Mesendoderm (in vitro differentiated cells): Measurements from ENCODE around the gene TUBGCP6.

Experiments
- DNase-seq: peaks from one replicate; pipeline ENCODE4 v3.0.0; 2013
- H2AK5ac ChIP-seq: 2 replicates; pipeline ENCODE4 v1.6.1; 2013; ENCODE audit warnings: low read length, inconsistent platforms
- H2BK120ac ChIP-seq: 2 replicates; pipeline ENCODE4 v1.6.1; 2013; ENCODE audit warnings: low read depth, mild to moderate bottlenecking, low read length, moderate library complexity, mixed read lengths
- H2BK15ac ChIP-seq: replicated peaks from 2 replicates; pipeline ENCODE4 v1.6.1; 2013; ENCODE audit warnings: low read depth, mild to moderate bottlenecking, moderate library complexity
- H2BK5ac ChIP-seq: 2 replicates; pipeline ENCODE4 v1.6.1; 2013; ENCODE audit warnings: low read length, inconsistent platforms
- H3K18ac ChIP-seq: 2 replicates; pipeline ENCODE4 v1.6.1; 2013; ENCODE audit warnings: mild to moderate bottlenecking, low read length, mixed read lengths
- H3K23ac ChIP-seq: one replicate; pipeline ENCODE4 v1.6.1; 2013; ENCODE audit warnings: low read length
- H3K27ac ChIP-seq: 2 replicates; pipeline ENCODE4 v1.5.1; 2013; ENCODE audit warnings: low read depth, mild to moderate bottlenecking, inconsistent platforms, low read length, moderate library complexity
- H3K27me3 ChIP-seq: 2 replicates; pipeline ENCODE4 v1.6.1; 2013; ENCODE audit warnings: low read length, control low read depth, mild to moderate bottlenecking, inconsistent platforms; ENCODE audit not compliant: insufficient read depth, poor library complexity
- H3K36me3 ChIP-seq: 2 replicates; pipeline ENCODE4 v1.6.1; 2013; ENCODE audit warnings: low read length, inconsistent platforms; ENCODE audit not compliant: control insufficient read depth, insufficient read depth
- H3K4ac ChIP-seq: one replicate; pipeline ENCODE4 v1.6.1; 2013; ENCODE audit warnings: low read depth, mild to moderate bottlenecking, low read length, moderate library complexity
- H3K4me1 ChIP-seq: 2 replicates; pipeline ENCODE4 v1.6.1; 2013; ENCODE audit warnings: low read depth, low read length, inconsistent platforms; ENCODE audit not compliant: control insufficient read depth
- H3K4me2 ChIP-seq: 2 replicates; pipeline ENCODE4 v1.6.1; 2013; ENCODE audit warnings: low read length
- H3K4me3 ChIP-seq: 2 replicates; pipeline ENCODE4 v1.5.1; 2013; ENCODE audit warnings: mild to moderate bottlenecking, low read length
- H3K56ac ChIP-seq: one replicate; pipeline ENCODE4 v1.6.1; 2013; ENCODE audit warnings: low read length
- H3K79me1 ChIP-seq: 2 replicates; pipeline ENCODE4 v1.6.1; 2013; ENCODE audit warnings: low read length, inconsistent platforms
- H3K79me2 ChIP-seq: 2 replicates; pipeline ENCODE4 v1.6.1; 2013; ENCODE audit warnings: mild to moderate bottlenecking, low read length; ENCODE audit not compliant: control insufficient read depth, insufficient read depth
- H3K9ac ChIP-seq: 2 replicates; pipeline ENCODE4 v1.6.1; 2013; ENCODE audit warnings: low read length, inconsistent platforms
- H4K5ac ChIP-seq: one replicate; pipeline ENCODE4 v1.6.1; 2013; ENCODE audit warnings: low read length
- H4K8ac ChIP-seq: one replicate; pipeline ENCODE4 v1.6.1; 2013; ENCODE audit warnings: low read depth, mild to moderate bottlenecking, control low read depth, low read length, moderate library complexity
- WGBS: extraction: QIAGEN DNeasy Blood & Tissue Kit; methylation state at CpG from one replicate; pipeline ENCODE4 v1.1.7; 2013; ENCODE audit warnings: low lambda C conversion rate, missing lambda C conversion rate; ENCODE audit not compliant: insufficient coverage; ENCODE audit errors: extremely low coverage; 5-methylcytosine and 5-hydroxymethylcytosine counted together

Gene TUBGCP6

DNA sequence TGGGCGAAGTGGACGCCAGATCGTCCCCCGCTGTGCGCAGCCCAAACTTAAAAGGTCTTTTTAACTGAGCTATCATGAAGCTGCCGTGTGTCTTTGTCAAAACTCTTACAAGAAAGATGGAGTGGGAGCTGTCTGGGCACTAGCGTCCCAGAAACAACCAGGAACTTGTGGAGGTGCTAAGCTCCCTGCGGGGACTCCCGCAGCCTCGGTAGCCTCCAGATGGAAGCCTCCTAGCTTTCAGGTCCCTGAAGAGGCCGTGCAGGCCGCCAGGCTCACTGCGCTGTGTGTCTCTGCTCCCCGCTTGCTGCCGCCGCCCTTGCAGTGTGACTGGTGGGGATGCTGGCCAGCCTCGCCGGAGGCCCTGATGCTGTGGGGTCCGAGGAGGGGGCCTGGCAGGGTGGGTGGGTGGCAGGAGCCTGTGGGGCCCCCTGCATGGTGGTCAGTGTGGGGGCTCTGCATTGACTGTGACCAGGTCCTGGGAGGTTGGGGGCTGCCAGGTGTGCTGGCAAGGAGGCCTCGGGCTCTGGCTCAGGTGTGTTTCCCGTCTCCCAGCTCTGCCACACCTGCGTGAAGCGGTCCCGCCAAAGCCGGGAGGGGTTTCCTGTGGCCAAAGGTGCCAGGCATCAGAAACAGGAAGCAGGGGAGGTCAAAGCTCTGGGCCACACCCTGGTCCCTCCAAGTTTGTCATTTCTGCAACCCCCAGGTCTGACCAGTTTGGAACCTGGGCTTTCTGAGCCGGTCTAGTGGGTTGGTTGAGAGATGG lies 57.9 kb downstream of the TUBGCP6 start:
- peak overlapping the region; percentile 85 for H3K4me2 ChIP-seq
- H3K4me3 ChIP-seq = peak overlapping the region; percentile 64
- H3K9ac ChIP-seq = peak overlapping the region; percentile 88
- H3K4ac ChIP-seq = no peak overlapping the region
- H2AK5ac ChIP-seq = no peak overlapping the region
- DNase-seq = no peak
- no peak overlapping the region for H3K18ac ChIP-seq
- H3K79me1 ChIP-seq = peaks cover 14% of the 10 kb centered on the region
- peak overlapping the region; percentile 90 for H3K23ac ChIP-seq
- H4K8ac ChIP-seq = no peak overlapping the region
- H2BK5ac ChIP-seq = no peak overlapping the region
- peaks cover 2% of the 10 kb centered on the region for H3K4me1 ChIP-seq
- no peak overlapping the region for H2BK15ac ChIP-seq
- peak overlapping the region; percentile 91 for H3K56ac ChIP-seq
- H3K79me2 ChIP-seq = peaks cover 14% of the 10 kb centered on the region
- no peaks in the 10 kb centered on the region for H3K27me3 ChIP-seq
- WGBS = no CpG with 5 or more reads among the region's 26 CpGs
- H3K36me3 ChIP-seq = no peaks in the 10 kb centered on the region
- no peak overlapping the region for H2BK120ac ChIP-seq
- no peak overlapping the region for H3K27ac ChIP-seq
- no peak overlapping the region for H4K5ac ChIP-seq

GRCh38 chr22:50186181-50186714 lies 58.6 kb downstream of the TUBGCP6 start:
- Histone ChIP-seq H3K18ac (peak overlapping the region; percentile 66), H3K27me3 (no peaks in the 10 kb centered on the region), H3K56ac (peak overlapping the region; percentile 91), H2AK5ac (no peak overlapping the region), H3K79me2 (peaks cover 10% of the 10 kb centered on the region), H3K27ac (no peak overlapping the region), H3K79me1 (peaks cover 11% of the 10 kb centered on the region), H2BK120ac (no peak overlapping the region), H4K5ac (no peak overlapping the region), H3K4me1 (peaks cover 2% of the 10 kb centered on the region), H3K36me3 (no peaks in the 10 kb centered on the region), H3K4ac (peak overlapping the region; percentile 87), H4K8ac (no peak overlapping the region), H3K4me2 (peak overlapping the region; percentile 85), H2BK15ac (no peak overlapping the region), H2BK5ac (no peak overlapping the region), H3K9ac (peak overlapping the region; percentile 88), H3K23ac (peak overlapping the region; percentile 80), H3K4me3 (peak overlapping the region; percentile 64)
- WGBS = no CpG with 5 or more reads among the region's 47 CpGs
- no peak for DNase-seq

- peaks cover 2% of the 10 kb centered on the region for H3K4me1 ChIP-seq
- H3K4me3 ChIP-seq = peak within 1 kb of the TSS; percentile 64
- no peak within 1 kb of the TSS for H3K27ac ChIP-seq
- no peak within 1 kb of the TSS for H2BK120ac ChIP-seq
- no peak within 1 kb of the TSS for H2BK15ac ChIP-seq
- peak; percentile 93 for DNase-seq
- peak within 1 kb of the TSS; percentile 89 for H3K23ac ChIP-seq
- H2BK5ac ChIP-seq = no peak within 1 kb of the TSS
- H3K36me3 ChIP-seq = no peaks in the 10 kb centered on the region
- no peak within 1 kb of the TSS for H2AK5ac ChIP-seq
- H3K79me1 ChIP-seq = peaks cover 6% of the 10 kb centered on the region
- H3K4me2 ChIP-seq = peak within 1 kb of the TSS; percentile 85
- H3K56ac ChIP-seq = peak within 1 kb of the TSS; percentile 91
- no peak within 1 kb of the TSS for H4K5ac ChIP-seq
- peaks cover 8% of the 10 kb centered on the region for H3K79me2 ChIP-seq
- WGBS = no CpG with 5 or more reads among the region's 90 CpGs
- H3K4ac ChIP-seq = peak within 1 kb of the TSS; percentile 87
- H4K8ac ChIP-seq = no peak within 1 kb of the TSS
- H3K18ac ChIP-seq = peak within 1 kb of the TSS; percentile 66
- H3K27me3 ChIP-seq = no peaks in the 10 kb centered on the region
- H3K9ac ChIP-seq = peak within 1 kb of the TSS; percentile 88
Measured at GRCh38 chr22:50185375-50186087, 59.3 kb downstream of the TUBGCP6 start, which contains the start of gene TRABD. Gene TRABD, plus strand, starts transcription at chr22:50185913. Its CDS starts 7,148 bp downstream, at chr22:50193061.

- WGBS = no CpG with 5 or more reads among the region's 63 CpGs
Measured at GRCh38 chr22:50184902-50185374, 59.9 kb downstream of the TUBGCP6 start.

DNA sequence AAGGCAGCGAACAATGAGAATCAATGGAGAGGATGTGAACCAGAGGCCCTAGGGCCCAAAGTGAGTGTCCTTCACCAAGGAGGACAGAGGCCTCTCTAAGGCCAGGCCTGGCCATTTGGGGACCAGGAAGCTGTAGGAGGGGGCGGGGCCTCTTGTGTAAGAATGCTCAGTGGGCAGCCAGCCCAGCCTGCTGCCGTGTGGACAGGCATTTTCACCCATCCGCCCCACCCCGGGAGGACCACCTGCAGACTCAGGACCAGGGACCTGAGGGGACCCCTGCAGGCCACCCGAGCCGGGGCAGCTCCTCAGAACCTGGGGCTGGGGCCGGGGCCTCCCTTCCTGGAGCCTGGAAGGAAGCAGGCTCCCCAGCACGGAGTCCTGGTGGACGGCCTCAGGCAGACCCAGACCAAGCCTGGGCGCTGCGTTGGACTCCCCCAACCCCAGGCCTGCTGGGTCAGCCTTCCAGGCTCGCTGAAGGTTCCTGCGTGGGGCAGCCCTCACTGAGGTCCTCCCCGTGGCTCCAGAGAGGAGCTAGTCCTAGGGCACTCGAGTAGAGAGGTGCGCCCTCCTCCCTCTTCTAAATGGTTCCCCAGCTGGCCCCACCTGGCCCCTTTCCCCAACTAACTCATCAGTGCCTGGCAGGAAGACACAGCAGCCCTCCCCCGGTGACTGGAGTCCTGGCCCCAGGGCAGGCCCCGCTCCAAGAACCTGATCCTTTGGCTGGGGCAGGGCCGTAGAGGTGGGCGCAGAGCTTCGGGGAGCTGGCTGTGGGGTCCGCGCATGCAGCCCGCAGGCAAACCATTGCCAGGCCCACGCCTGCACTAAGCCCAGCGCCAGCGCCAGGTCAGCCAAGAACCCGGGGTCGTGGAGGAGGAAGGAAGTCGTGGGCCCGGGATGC lies 60.6 kb downstream of the TUBGCP6 start:
- H3K79me1 ChIP-seq = peaks cover 6% of the 10 kb centered on the region
- H2AK5ac ChIP-seq = no peak overlapping the region
- no CpG with 5 or more reads among the region's 32 CpGs for WGBS
- H3K4me2 ChIP-seq = no peak overlapping the region
- no peaks in the 10 kb centered on the region for H3K36me3 ChIP-seq
- H3K27me3 ChIP-seq = no peaks in the 10 kb centered on the region
- no peak overlapping the region for H2BK5ac ChIP-seq
- no peak overlapping the region for H3K18ac ChIP-seq
- no peaks in the 10 kb centered on the region for H3K4me1 ChIP-seq
- H3K4ac ChIP-seq = no peak overlapping the region
- H3K27ac ChIP-seq = no peak overlapping the region
- DNase-seq = no peak
- no peak overlapping the region for H3K4me3 ChIP-seq
- H3K9ac ChIP-seq = peak overlapping the region; percentile 70
- peaks cover 8% of the 10 kb centered on the region for H3K79me2 ChIP-seq
- H2BK15ac ChIP-seq = no peak overlapping the region
- H3K23ac ChIP-seq = no peak overlapping the region
- no peak overlapping the region for H4K5ac ChIP-seq
- H3K56ac ChIP-seq = peak overlapping the region; percentile 89
- no peak overlapping the region for H4K8ac ChIP-seq
- no peak overlapping the region for H2BK120ac ChIP-seq

More at GRCh38 chr22:50184902-50185374, 59.9 kb downstream of the TUBGCP6 start:
- Histone ChIP-seq H3K18ac (no peak overlapping the region), H3K9ac (peak overlapping the region; percentile 70), H3K4me1 (peaks cover under 1% of the 10 kb centered on the region), H2BK15ac (no peak overlapping the region), H3K56ac (peak overlapping the region; percentile 89), H3K36me3 (no peaks in the 10 kb centered on the region), H2BK5ac (no peak overlapping the region), H3K79me1 (peaks cover 6% of the 10 kb centered on the region), H3K4me3 (no peak overlapping the region), H4K8ac (no peak overlapping the region), H3K23ac (peak overlapping the region; percentile 89), H3K79me2 (peaks cover 8% of the 10 kb centered on the region), H2BK120ac (no peak overlapping the region), H2AK5ac (no peak overlapping the region), H3K27me3 (no peaks in the 10 kb centered on the region), H3K4me2 (peak overlapping the region; percentile 71), H3K27ac (no peak overlapping the region), H3K4ac (no peak overlapping the region), H4K5ac (no peak overlapping the region)
- no peak for DNase-seq
